K562 (cell line): Measurements from ENCODE around the gene MIB2. TPM values are rescaled to one million over a fixed set of nuclear protein-coding genes. Genes with fewer than 3 reads are reported as not detected.

Experiments used
- ATAC-seq: fragments of 200-7000 bp; cut with Tn5 transposase; 3 replicates; pipeline ENCODE4 v1.9.1; 2020; ENCODE audit warnings: moderate library complexity
- BruUV-seq: library from RNA; stranded (reverse); fragments of 400-500 nt; replicated peaks from 2 replicates; lab custom pipeline; 2021; lab: Mats Ljungman, UMichigan
- CTCF ChIA-PET: fragments of 300-600 bp; formaldehyde crosslinking; extraction: SDS; loops from one replicate; lab custom pipeline; 2021; ENCODE audit warnings: low intra/inter-chr PET ratio; lab: Yijun Ruan, JAX
- POLR2A ChIA-PET: fragments of 300-600, 350-650 bp; sonication (Branson Sonifier 250); formaldehyde crosslinking; extraction: SDS; loops from one replicate; lab custom pipeline; 2021; ENCODE audit warnings: antibody characterized with exemption, inconsistent platforms; lab: Yijun Ruan, JAX
- DNase-seq, 4 experiments: peaks; one replicate each; pipeline versions ENCODE4 v3.0.0 to v3.0.0-alpha.2; 2011 to 2018; ENCODE audit warnings: low spot score in 3 of 4, mixed read lengths in 3 of 4; ENCODE audit errors: extremely low read depth in 1 of 4
- FAIRE-seq: peaks from 2 replicates; lab custom pipeline; 2011; peaks lifted over from hg19 to GRCh38; lab: Jason Lieb, UNC
- H2AFZ ChIP-seq: 2 replicates; pipeline ENCODE4 v1.6.0; 2011; ENCODE audit warnings: low read depth, low read length, control low read depth, inconsistent platforms
- H3K27ac ChIP-seq: fragments of 200-600 bp; 3 replicates; pipeline ENCODE4 v1.8.0; 2011; ENCODE audit warnings: low read depth, mild to moderate bottlenecking, control low read depth, inconsistent platforms, low read length, moderate library complexity, mixed read lengths; ENCODE audit errors: extremely low read depth
- H3K27me3 ChIP-seq, 2 experiments: fragments of 300-600 bp in 1 of 2; 2 replicates in 1 of 2; 3 replicates in 1 of 2; pipeline versions ENCODE4 v1.6.0 to v1.8.0; 2011; ENCODE audit warnings: inconsistent platforms in 2 of 2, low read length in 2 of 2, mild to moderate bottlenecking in 1 of 2, mixed read lengths in 1 of 2, moderate library complexity in 1 of 2; ENCODE audit not compliant: control insufficient read depth in 2 of 2, insufficient read depth in 2 of 2
- H3K36me3 ChIP-seq: fragments of 300-600 bp; 3 replicates; pipeline ENCODE4 v1.8.0; 2011; ENCODE audit warnings: mild to moderate bottlenecking, low read length, inconsistent platforms; ENCODE audit not compliant: control insufficient read depth, insufficient read depth
- H3K4me1 ChIP-seq, 2 experiments: fragments of 200-600 bp in 1 of 2; replicated peaks in 1 of 2; 2 replicates in 1 of 2; 3 replicates in 1 of 2; pipeline versions ENCODE4 v1.5.1 to v1.8.0; 2011; ENCODE audit warnings: inconsistent platforms in 2 of 2, low read length in 2 of 2, mild to moderate bottlenecking in 1 of 2, mixed read lengths in 1 of 2, moderate library complexity in 1 of 2; ENCODE audit not compliant: control insufficient read depth in 2 of 2, insufficient read depth in 2 of 2
- H3K4me2 ChIP-seq: 2 replicates; pipeline ENCODE4 v1.6.1; 2011; ENCODE audit warnings: low read length, control low read depth, inconsistent platforms, mixed read lengths; ENCODE audit not compliant: insufficient read depth
- H3K4me3 ChIP-seq: fragments of 200-600 bp; sonication (generic), shearing (Covaris generic); 2 replicates; pipeline ENCODE4 v1.5.1; 2016; ENCODE audit warnings: control low read depth, inconsistent platforms
- H3K79me2 ChIP-seq: fragments of 200-600 bp; 3 replicates; pipeline ENCODE4 v1.8.0; 2011; ENCODE audit warnings: low read length, inconsistent platforms; ENCODE audit not compliant: control insufficient read depth, insufficient read depth
- H3K9ac ChIP-seq, 2 experiments: 2 replicates each; pipeline versions ENCODE4 v1.6.0 to v1.6.1; 2011; ENCODE audit warnings: low read depth in 2 of 2, low read length in 2 of 2, control low read depth in 1 of 2, inconsistent platforms in 1 of 2, mild to moderate bottlenecking in 1 of 2, mixed read lengths in 1 of 2; ENCODE audit not compliant: insufficient read depth in 1 of 2
- H3K9me1 ChIP-seq: one replicate; pipeline ENCODE4 v1.6.0; 2011; ENCODE audit warnings: inconsistent platforms, mild to moderate bottlenecking, low read length, moderate library complexity; ENCODE audit not compliant: control insufficient read depth, insufficient read depth
- H3K9me3 ChIP-seq: replicated peaks from 2 replicates; pipeline ENCODE4 v1.5.1; 2011; ENCODE audit warnings: low read depth, low read length, inconsistent platforms; ENCODE audit not compliant: control insufficient read depth, insufficient read depth
- H4K20me1 ChIP-seq: replicated peaks from 2 replicates; pipeline ENCODE4 v1.6.1; 2011; ENCODE audit warnings: low read length, inconsistent platforms, mixed read lengths; ENCODE audit not compliant: control insufficient read depth, insufficient read depth
- FOXP1 ChIP-seq: sonication (generic); formaldehyde crosslinking; IDR thresholded peaks from 2 replicates; pipeline ENCODE4 v1.8.0; 2022; ENCODE audit warnings: mild to moderate bottlenecking, missing genetic modification reagents
- ZBTB7A ChIP-seq: IDR thresholded peaks from 2 replicates; pipeline ENCODE4 v1.6.1; 2011; ENCODE audit warnings: low read depth, mild to moderate bottlenecking, low read length, moderate library complexity, borderline replicate concordance; ENCODE audit not compliant: control insufficient read depth
- ZNF124 ChIP-seq: sonication (generic); formaldehyde crosslinking; IDR thresholded peaks from 2 replicates; pipeline ENCODE4 v1.8.1; 2022; ENCODE audit warnings: missing genetic modification reagents
- ZNF224 ChIP-seq: sonication (generic); formaldehyde crosslinking; IDR thresholded peaks from 2 replicates; pipeline ENCODE4 v1.8.0; 2022; ENCODE audit warnings: mild to moderate bottlenecking, missing genetic modification reagents
- WGBS: fragments of 100-300 bp; shearing (Covaris generic); methylation state at CpG from one replicate; pipeline ENCODE4 v1.1.6; 2016; ENCODE audit warnings: low coverage, mixed read lengths; ENCODE audit not compliant: insufficient coverage; ENCODE audit errors: missing lambda C conversion rate; 5-methylcytosine and 5-hydroxymethylcytosine counted together
- in situ Hi-C: fragments of 300-500 bp; cut with MboI; formaldehyde crosslinking; loops from 4 replicates; pipeline ENCODE4 v1.15.0; 2018; ENCODE audit warnings: inconsistent platforms, mixed read lengths
- intact Hi-C: fragments of 100-400 bp; cut with micrococcal nuclease; formaldehyde crosslinking; loops from 2 replicates; pipeline ENCODE4 v1.14.2; 2022
- polyA plus RNA-seq, 8 experiments: library from polyadenylated mRNA; depleted of rRNA in 4 of 8; stranded (reverse) in 5 of 8; unstranded in 3 of 8; fragments of >200 nt; fragmentation: Nextera tagmentation in 2 of 8; fragmentation: Illumina TruSeq in 1 of 8; extraction: Ambion mirVana in 2 of 8; extraction: Trizol in 1 of 8; gene quantifications; 2 replicates each; pipeline versions ENCODE4 v1.2.1 to v1.2.3, GENCODE V29; 2011 to 2014; ENCODE audit warnings: inconsistent platforms in 1 of 8, missing spikeins in 1 of 8
- total RNA-seq, 7 experiments: library from RNA; depleted of rRNA in 6 of 7; stranded (reverse); fragments of >200 nt in 6 of 7; fragmentation: Illumina TruSeq in 2 of 7; extraction: Trizol in 2 of 7; gene quantifications; 2 replicates each; pipeline versions ENCODE4 v1.2.1 to v1.2.3, GENCODE V29; 2011 to 2021; ENCODE audit warnings: low replicate concordance in 1 of 7
- TF ChIP-seq, protein P1 (sequence below): sonication (generic); formaldehyde crosslinking; IDR thresholded peaks from 2 replicates; pipeline ENCODE4 v1.8.0; 2022; ENCODE audit warnings: mild to moderate bottlenecking, missing genetic modification reagents
- TF ChIP-seq, protein P2 (sequence below): fragments of 250-450 bp; sonication (Bioruptor Pico); IDR thresholded peaks from 2 replicates; pipeline ENCODE4 v1.8.0; 2022; ENCODE audit warnings: inconsistent platforms

Gene MIB2
- total and polyA plus RNA-seq, 9 of the 15 experiments (the other 6 are each of a cell fraction or from before 2014, with no cell fraction given), result 0.04 to 17.0 (median 4.9) TPM; not detected in 1

DNA sequence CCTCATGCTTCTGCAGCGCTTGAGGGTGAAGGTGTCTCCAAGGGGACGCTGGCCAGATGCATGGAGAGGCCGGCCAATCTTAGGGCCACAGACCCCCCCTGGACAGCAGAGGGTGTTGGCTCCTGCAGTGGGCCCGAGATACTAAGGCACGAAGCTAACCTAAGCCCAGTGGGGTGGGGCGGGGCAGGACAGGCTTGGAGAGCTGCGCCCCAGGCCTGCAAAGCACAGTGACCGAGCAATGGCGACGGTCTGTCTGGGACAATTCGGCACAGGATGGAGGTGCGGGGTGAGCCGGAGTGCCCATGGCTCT, 16.6 kb upstream of the MIB2 start:
- intact Hi-C loops (no loop called here), in situ Hi-C loops (no loop called here)
- no peak overlapping the region for H3K4me2 ChIP-seq
- peaks cover 20 to 80% of the 10 kb centered on the region in 2 experiments; a peak in 4 of 5 replicates for H3K4me1 ChIP-seq
- 87% methylated on average over 12 of the region's 13 CpGs for WGBS
- POLR2A ChIA-PET, result interaction anchor here (0.6 to 2.2 kb wide), 3 partner anchors 15 to 71 kb away, joined by 3 to 13 read pairs (median 4); no protein-coding TSS in a partner anchor
- H2AFZ ChIP-seq, result no peak overlapping the region
- H3K36me3 ChIP-seq, result no peaks in the 10 kb centered on the region
- no TSS peak for BruUV-seq
- CTCF ChIA-PET, result no interaction called here
- H4K20me1 ChIP-seq, result no peaks in the 10 kb centered on the region; the same call in 1 of the 2 replicates
- DNase-seq (no peak), FAIRE-seq (no peak), ATAC-seq (no peak)
- H3K9me1 ChIP-seq, result no peaks in the 10 kb centered on the region
- no peaks in the 10 kb centered on the region; the same call in 2 of the 3 replicates for H3K79me2 ChIP-seq
- H3K9me3 ChIP-seq, result no peaks in the 10 kb centered on the region
- no peaks in the 10 kb centered on the region for H3K27me3 ChIP-seq
- no peak overlapping the region for H3K9ac ChIP-seq
- H3K27ac ChIP-seq, result no peak overlapping the region
- peak; percentile 9; the same call in 1 of the 2 replicates for TF ChIP-seq ZNF124
- no peak for TF ChIP-seq ZNF224 (CRISPR knock-in tag)
- H3K4me3 ChIP-seq, result no peak overlapping the region

DNA sequence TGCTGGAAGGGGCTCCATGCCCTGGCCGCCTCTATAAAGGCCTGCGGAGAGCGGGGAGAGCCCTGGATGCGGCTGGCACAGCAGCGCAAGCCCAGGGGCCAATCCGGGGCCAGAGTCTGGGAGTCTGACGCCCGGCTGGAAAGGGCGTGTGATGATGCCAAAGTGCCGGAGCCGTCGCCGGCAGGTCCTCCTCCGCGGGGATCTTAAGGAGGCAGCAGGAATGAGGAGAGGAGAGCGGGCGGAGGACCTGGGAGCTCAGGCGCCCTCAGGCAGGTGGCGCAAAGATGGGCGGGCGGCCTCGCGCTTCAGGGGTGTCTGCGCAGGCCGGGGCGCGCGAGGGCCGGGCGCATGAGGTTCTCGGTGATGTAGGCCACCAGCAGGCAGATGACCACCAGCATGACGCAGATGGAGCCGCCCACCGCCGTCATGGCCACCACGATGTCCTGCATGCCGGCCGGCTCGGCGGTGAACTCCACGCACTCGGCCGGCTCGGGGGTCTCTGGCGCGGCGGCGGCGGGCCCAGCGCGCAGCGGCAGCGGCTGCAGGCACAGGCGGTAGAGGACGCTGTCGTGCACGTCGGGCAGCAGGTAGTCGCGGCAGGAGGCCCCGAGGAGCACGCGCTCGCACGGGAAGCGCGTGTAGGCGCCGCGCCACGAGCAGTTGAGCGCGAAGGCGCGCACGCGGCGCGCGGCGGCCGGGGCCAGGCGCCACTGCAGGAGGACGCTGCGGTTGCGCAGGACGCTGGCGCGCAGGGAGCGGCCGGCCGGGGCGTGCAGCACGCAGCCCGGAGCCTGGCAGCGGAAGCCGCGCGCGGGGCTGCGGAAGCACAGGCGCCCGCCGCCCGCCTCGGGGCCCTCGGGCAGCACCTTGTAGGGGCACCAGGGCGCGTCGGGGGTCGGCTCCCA, 16.0 kb upstream of the MIB2 start:
- H3K27ac ChIP-seq, result no peak overlapping the region
- H2AFZ ChIP-seq, result peak overlapping the region; percentile 78
- no peaks in the 10 kb centered on the region; the same call in 2 of the 3 replicates for H3K79me2 ChIP-seq
- no peaks in the 10 kb centered on the region for H3K27me3 ChIP-seq
- intact Hi-C loops, result no loop called here
- no peak for FAIRE-seq
- peak; percentile 70 to 81 (median 78) for DNase-seq
- ChIA-PET CTCF (no interaction called here), POLR2A (interaction anchor here (0.6 to 0.7 kb wide), 2 partner anchors 16 to 70 kb away, joined by 3 to 4 read pairs; no protein-coding TSS in a partner anchor)
- no peaks in the 10 kb centered on the region for H3K9me1 ChIP-seq
- in situ Hi-C loops, result no loop called here
- peak overlapping the region; percentile 20; the same call in 1 of the 2 replicates for H3K4me2 ChIP-seq
- H4K20me1 ChIP-seq, result no peaks in the 10 kb centered on the region; the same call in 1 of the 2 replicates
- H3K9ac ChIP-seq, result peak overlapping the region in 1 of 2 experiments; percentile 86; a peak in 2 of 4 replicates
- WGBS, result 29% methylated on average over 80 of the region's 111 CpGs
- peaks cover 20 to 79% of the 10 kb centered on the region in 2 experiments; a peak in 4 of 5 replicates for H3K4me1 ChIP-seq
- no peaks in the 10 kb centered on the region for H3K9me3 ChIP-seq
- H3K36me3 ChIP-seq, result no peaks in the 10 kb centered on the region
- ATAC-seq, result peak; percentile 44
- BruUV-seq, result no TSS peak
- H3K4me3 ChIP-seq, result peak overlapping the region; percentile 23
- TF ChIP-seq FOXP1, result peak; percentile 97
- TF ChIP-seq, protein P1, sequence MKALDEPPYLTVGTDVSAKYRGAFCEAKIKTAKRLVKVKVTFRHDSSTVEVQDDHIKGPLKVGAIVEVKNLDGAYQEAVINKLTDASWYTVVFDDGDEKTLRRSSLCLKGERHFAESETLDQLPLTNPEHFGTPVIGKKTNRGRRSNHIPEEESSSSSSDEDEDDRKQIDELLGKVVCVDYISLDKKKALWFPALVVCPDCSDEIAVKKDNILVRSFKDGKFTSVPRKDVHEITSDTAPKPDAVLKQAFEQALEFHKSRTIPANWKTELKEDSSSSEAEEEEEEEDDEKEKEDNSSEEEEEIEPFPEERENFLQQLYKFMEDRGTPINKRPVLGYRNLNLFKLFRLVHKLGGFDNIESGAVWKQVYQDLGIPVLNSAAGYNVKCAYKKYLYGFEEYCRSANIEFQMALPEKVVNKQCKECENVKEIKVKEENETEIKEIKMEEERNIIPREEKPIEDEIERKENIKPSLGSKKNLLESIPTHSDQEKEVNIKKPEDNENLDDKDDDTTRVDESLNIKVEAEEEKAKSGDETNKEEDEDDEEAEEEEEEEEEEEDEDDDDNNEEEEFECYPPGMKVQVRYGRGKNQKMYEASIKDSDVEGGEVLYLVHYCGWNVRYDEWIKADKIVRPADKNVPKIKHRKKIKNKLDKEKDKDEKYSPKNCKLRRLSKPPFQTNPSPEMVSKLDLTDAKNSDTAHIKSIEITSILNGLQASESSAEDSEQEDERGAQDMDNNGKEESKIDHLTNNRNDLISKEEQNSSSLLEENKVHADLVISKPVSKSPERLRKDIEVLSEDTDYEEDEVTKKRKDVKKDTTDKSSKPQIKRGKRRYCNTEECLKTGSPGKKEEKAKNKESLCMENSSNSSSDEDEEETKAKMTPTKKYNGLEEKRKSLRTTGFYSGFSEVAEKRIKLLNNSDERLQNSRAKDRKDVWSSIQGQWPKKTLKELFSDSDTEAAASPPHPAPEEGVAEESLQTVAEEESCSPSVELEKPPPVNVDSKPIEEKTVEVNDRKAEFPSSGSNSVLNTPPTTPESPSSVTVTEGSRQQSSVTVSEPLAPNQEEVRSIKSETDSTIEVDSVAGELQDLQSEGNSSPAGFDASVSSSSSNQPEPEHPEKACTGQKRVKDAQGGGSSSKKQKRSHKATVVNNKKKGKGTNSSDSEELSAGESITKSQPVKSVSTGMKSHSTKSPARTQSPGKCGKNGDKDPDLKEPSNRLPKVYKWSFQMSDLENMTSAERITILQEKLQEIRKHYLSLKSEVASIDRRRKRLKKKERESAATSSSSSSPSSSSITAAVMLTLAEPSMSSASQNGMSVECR (CRISPR knock-in tag), result 0 out of 2 replicates have a peak, but pooled peaks have one; percentile 61
- TF ChIP-seq ZBTB7A, result peak; percentile 65; the same call in 1 of the 2 replicates
- TF ChIP-seq, protein P2, sequence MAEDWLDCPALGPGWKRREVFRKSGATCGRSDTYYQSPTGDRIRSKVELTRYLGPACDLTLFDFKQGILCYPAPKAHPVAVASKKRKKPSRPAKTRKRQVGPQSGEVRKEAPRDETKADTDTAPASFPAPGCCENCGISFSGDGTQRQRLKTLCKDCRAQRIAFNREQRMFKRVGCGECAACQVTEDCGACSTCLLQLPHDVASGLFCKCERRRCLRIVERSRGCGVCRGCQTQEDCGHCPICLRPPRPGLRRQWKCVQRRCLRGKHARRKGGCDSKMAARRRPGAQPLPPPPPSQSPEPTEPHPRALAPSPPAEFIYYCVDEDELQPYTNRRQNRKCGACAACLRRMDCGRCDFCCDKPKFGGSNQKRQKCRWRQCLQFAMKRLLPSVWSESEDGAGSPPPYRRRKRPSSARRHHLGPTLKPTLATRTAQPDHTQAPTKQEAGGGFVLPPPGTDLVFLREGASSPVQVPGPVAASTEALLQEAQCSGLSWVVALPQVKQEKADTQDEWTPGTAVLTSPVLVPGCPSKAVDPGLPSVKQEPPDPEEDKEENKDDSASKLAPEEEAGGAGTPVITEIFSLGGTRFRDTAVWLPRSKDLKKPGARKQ, result peak; percentile 94
